GM12865 (cell line): Measurements from ENCODE around the gene MAGI1.

Experiments
- DNase-seq: peaks from one replicate; pipeline ENCODE4 v3.0.0; 2010; ENCODE audit warnings: low read depth
- H3K4me3 ChIP-seq: 2 replicates; pipeline ENCODE4 v1.5.1; 2011; ENCODE audit warnings: mild to moderate bottlenecking, low read depth, low read length, control low read depth
- CTCF ChIP-seq: IDR thresholded peaks from 2 replicates; pipeline ENCODE4 v1.5.1; 2011; ENCODE audit warnings: low read length, control low read depth, low read depth, inconsistent platforms; ENCODE audit not compliant: insufficient read depth; ENCODE audit errors: missing control alignments

Gene MAGI1

DNA sequence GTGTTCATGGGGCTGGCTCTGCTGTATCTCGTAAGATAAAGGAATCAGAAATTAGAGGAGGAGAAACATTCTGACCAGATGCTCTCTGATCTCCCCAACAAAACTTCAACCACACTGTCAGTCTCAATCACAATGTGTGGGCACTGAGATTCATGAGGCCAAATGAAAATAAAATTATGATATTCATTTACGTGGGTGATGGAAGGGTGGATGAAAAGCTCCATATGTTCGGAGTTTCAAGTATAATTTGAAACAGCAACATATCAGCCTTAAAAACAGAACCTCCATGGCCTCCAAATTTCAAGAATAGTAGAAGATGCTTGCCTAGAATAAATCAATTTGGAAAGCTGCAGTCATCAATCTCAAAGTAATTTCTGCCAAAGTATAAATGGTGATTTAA lies 363.7 kb downstream of the MAGI1 start:
- TF ChIP-seq CTCF = no peak
- H3K4me3 ChIP-seq = no peak overlapping the region
- DNase-seq = no peak

- no peak for TF ChIP-seq CTCF
- DNase-seq = no peak
- no peak overlapping the region for H3K4me3 ChIP-seq
Observed at GRCh38 chr3:65674226-65674625, 364.5 kb downstream of the MAGI1 start.

GRCh38 chr3:65672871-65673815 lies 365.6 kb downstream of the MAGI1 start:
- peak; percentile 59 for DNase-seq
- no peak overlapping the region for H3K4me3 ChIP-seq
- peak; percentile 70 for TF ChIP-seq CTCF

DNA sequence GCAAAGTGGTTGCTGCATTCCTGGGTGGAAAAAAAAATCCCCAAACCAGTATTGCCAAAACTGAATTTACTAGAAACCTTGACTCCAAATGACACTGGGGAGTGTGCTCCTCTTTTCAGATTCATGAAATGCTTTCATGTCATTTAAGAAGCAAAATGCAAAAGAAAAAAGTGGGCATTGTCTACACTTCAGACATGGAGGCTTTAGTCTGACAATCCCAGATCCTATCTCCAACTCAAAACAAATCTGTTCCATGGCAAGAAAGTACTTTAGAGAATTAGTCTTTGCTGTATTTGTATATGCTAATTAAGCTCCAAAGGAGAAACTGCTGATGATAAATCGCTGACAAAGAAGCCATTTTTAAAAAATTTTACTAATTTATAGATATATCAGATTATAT lies 366.7 kb downstream of the MAGI1 start:
- DNase-seq = no peak
- TF ChIP-seq CTCF = no peak
- no peak overlapping the region for H3K4me3 ChIP-seq

GRCh38 chr3:65671004-65671403 lies 367.7 kb downstream of the MAGI1 start:
- DNase-seq = no peak
- no peak for TF ChIP-seq CTCF
- H3K4me3 ChIP-seq = no peak overlapping the region

DNA sequence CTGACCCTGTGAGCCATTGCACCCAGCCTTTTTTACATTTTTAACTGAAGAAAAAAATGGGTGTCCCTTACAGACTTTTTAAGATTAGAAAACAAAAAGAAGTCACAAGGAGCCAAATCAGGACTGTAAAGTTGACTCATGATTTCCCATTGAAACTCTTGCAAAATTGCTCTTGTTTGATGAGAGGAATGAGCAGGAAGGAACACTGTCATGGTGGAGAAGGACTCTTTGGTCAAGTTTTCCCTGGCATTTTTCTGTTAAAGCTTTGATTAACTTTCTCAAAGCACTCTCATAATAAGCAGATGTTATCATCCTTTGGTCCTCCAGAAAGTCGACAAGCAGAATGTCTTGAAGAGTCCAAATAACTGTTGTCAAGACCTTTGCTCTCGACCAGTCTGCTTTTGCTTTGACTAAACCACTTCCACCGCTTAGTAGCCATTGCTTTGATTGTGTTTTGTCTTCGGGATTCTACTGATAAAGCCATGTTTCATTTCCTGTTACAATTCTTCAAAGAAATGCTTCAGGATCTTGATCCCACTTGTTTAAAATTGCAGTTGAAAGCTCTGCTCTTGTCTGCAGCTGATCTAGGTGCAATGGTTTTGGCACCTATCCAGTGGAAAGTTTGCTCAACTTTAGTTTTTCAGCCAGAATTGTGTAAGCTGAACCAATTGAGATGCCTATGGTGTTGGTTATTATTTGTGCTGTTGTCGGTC lies 369.4 kb downstream of the MAGI1 start:
- no peak for TF ChIP-seq CTCF
- DNase-seq = no peak
- H3K4me3 ChIP-seq = no peak overlapping the region

DNA sequence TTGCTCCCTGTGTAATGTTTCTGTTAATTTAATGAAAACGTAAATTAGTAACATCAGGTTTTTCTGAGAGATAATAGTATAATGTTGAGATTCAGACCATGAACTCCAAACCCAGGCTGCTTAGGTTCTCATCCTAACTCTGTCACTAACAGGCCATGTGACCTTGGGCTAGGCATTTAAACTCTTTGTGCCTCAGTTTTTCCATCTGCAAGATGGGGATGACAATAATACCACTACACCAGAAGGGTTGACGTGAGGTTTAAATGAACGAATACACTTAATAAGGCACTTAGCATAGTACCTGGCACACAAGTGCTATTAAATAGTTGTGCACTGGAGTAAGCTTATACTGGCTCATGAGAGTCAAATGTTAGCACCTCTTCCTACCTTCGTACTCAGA lies 370.8 kb downstream of the MAGI1 start:
- H3K4me3 ChIP-seq = no peak overlapping the region
- no peak for TF ChIP-seq CTCF
- no peak for DNase-seq
